ENCODE measurements around the gene ANKRD11.
"Not testable (repeated sequence)": the region's sequence is repeated elsewhere in the genome, so short reads cannot be mapped to it uniquely, and the experiment has no call there.

The ANKRD11 gene

GRCh38 chr16:89318871-89319630, 171.3 kb downstream of the ANKRD11 start:
- no peak for DNase-seq (ENCODE audit: low read depth in 4 of 4, low spot score in 1 of 4)

GRCh38 chr16:89318430-89318758, 172.0 kb downstream of the ANKRD11 start:
- DNase-seq (ENCODE audit: low read depth in 4 of 4, low spot score in 1 of 4), result no peak

GRCh38 chr16:89317729-89318429, 172.5 kb downstream of the ANKRD11 start:
- no peak for DNase-seq (ENCODE audit: low read depth in 4 of 4, low spot score in 1 of 4)

- DNase-seq (ENCODE audit: low read depth in 4 of 4, low spot score in 1 of 4), result no peak
Observed at GRCh38 chr16:89317101-89317671, 173.2 kb downstream of the ANKRD11 start.

- DNase-seq (ENCODE audit: low read depth in 4 of 4, low spot score in 1 of 4), result no peak
Observed at GRCh38 chr16:89316701-89317100, 173.7 kb downstream of the ANKRD11 start.

- peak in 3 of 4 experiments; percentile 40 to 65 (median 57) for DNase-seq (ENCODE audit: low read depth in 4 of 4, low spot score in 1 of 4)
Observed at GRCh38 chr16:89315791-89316581, 174.4 kb downstream of the ANKRD11 start.

- no peak for DNase-seq (ENCODE audit: low read depth in 4 of 4, low spot score in 1 of 4)
Observed at GRCh38 chr16:89315271-89315670, 175.1 kb downstream of the ANKRD11 start.

GRCh38 chr16:89314854-89315253, 175.5 kb downstream of the ANKRD11 start:
- DNase-seq (ENCODE audit: low read depth in 4 of 4, low spot score in 1 of 4), result no peak

GRCh38 chr16:89314357-89314756, 176.0 kb downstream of the ANKRD11 start:
- no peak for DNase-seq (ENCODE audit: low read depth in 4 of 4, low spot score in 1 of 4)

- DNase-seq (ENCODE audit: low read depth in 4 of 4, low spot score in 1 of 4), result no peak
Observed at GRCh38 chr16:89313583-89313982, 176.8 kb downstream of the ANKRD11 start.

- DNase-seq (ENCODE audit: low read depth in 4 of 4, low spot score in 1 of 4), result no peak
Observed at GRCh38 chr16:89312598-89313299, 177.6 kb downstream of the ANKRD11 start.

GRCh38 chr16:89312194-89312593, 178.2 kb downstream of the ANKRD11 start:
- no peak for DNase-seq (ENCODE audit: low read depth in 4 of 4, low spot score in 1 of 4)

- DNase-seq (ENCODE audit: low read depth in 4 of 4, low spot score in 1 of 4), result no peak
Observed at GRCh38 chr16:89311636-89312035, 178.7 kb downstream of the ANKRD11 start.

GRCh38 chr16:89309438-89310122, 180.8 kb downstream of the ANKRD11 start:
- DNase-seq (ENCODE audit: low read depth in 4 of 4, low spot score in 1 of 4), result no peak

GRCh38 chr16:89308391-89309333, 181.7 kb downstream of the ANKRD11 start:
- DNase-seq (ENCODE audit: low read depth in 4 of 4, low spot score in 1 of 4), result no peak

- no peak for DNase-seq (ENCODE audit: low read depth in 4 of 4, low spot score in 1 of 4)
Observed at GRCh38 chr16:89307421-89307805, 182.9 kb downstream of the ANKRD11 start.

- DNase-seq (ENCODE audit: low read depth in 4 of 4, low spot score in 1 of 4), result not testable (repeated sequence)
Observed at GRCh38 chr16:89306457-89307420, 183.6 kb downstream of the ANKRD11 start.

Measured in stimulated activated CD4-positive, alpha-beta T cell treated with anti-CD3 and anti-CD28 coated beads, Interleukin-1b, Interleukin-23, amount 100 ng/mL, for 24 hours (primary cell).